K562 (cell line): ENCODE measurements around the gene MN1.

Experiments used
- RFX5 ChIP-seq: IDR thresholded peaks from 2 replicates; pipeline ENCODE4 v1.6.1; 2011; ENCODE audit warnings: low read depth, mild to moderate bottlenecking, improper control_type of control experiment, low read length
- YY1 ChIP-seq, 3 experiments: IDR thresholded peaks; 2 replicates each; pipeline ENCODE4 v1.6.1; 2011; ENCODE audit warnings: low read length in 2 of 3, mild to moderate bottlenecking in 2 of 3, moderate library complexity in 2 of 3, borderline replicate concordance in 1 of 3, control low read depth in 1 of 3, low read depth in 1 of 3; ENCODE audit not compliant: insufficient read depth in 3 of 3, insufficient replicate concordance in 2 of 3, control insufficient read depth in 1 of 3, insufficient read length in 1 of 3; ENCODE audit errors: extremely low read depth in 1 of 3

DNA sequence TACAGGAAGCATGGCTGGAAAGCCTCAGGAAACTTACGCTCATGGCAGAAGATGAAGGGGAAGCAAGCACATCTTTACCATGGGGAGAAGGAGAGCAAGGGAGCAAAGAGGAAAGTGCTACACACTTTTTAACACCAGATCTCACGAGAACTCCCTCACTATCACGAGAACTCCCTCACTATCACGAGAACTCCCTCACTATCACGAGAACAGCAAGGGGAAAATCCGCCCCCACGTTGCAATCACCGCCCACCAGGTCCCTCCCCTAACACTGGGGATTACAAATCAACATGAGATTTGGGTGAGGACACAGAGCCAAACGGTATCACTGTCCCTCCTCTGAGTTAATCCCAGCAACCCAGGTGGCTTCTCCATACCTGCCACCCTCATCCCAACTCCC, 84.5 kb downstream of the MN1 start:
- TF ChIP-seq RFX5 (no peak), YY1 (IDR thresholded peaks at IDR 0.05; ENCODE audit: borderline replicate concordance in 1 of 3, control insufficient read depth in 1 of 3, extremely low read depth in 1 of 3, insufficient read depth in 3 of 3, insufficient read length in 1 of 3, insufficient replicate concordance in 2 of 3, low read depth in 1 of 3, low read length in 2 of 3) (no peak)
